T-cell (primary cell): ENCODE results near the gene CNTNAP4. TPM values are rescaled to one million over a fixed set of nuclear protein-coding genes. Genes with fewer than 3 reads are reported as not detected.

Experiments used
- ATAC-seq, 4 experiments: fragments of 200-7000 bp in 3 of 4; fragments of 150-1000 bp in 1 of 4; cut with Tn5 transposase; replicated peaks in 1 of 4; 1 replicate in 3 of 4; 2 replicates in 1 of 4; pipeline ENCODE4 v1.10.0; 2021; ENCODE audit warnings: moderate library complexity in 3 of 4, mild to moderate bottlenecking in 2 of 4, moderate number of reproducible peaks in 1 of 4
- CTCF ChIA-PET, 2 donors: fragments of 300-600 bp; sonication (Branson Sonifier 250); formaldehyde crosslinking; loops; one replicate each; lab custom pipeline; 2022; ENCODE audit warnings: antibody characterized with exemption in 2 of 2; lab: Charles Lee
- POLR2A ChIA-PET, 2 donors: fragments of 300-600 bp; sonication (Branson Sonifier 250); formaldehyde crosslinking; loops; one replicate each; lab custom pipeline; 2022; ENCODE audit warnings: antibody characterized with exemption in 2 of 2; lab: Charles Lee
- DNase-seq, 35 experiments: peaks; one replicate each; pipeline versions ENCODE4 v3.0.0 to v3.0.0-alpha.2; 2013 to 2023
- H3K27ac ChIP-seq: one replicate; pipeline ENCODE4 v1.5.1; 2013; ENCODE audit warnings: low read length
- H3K27me3 ChIP-seq, 2 experiments: replicated peaks in 1 of 2; 1 replicate in 1 of 2; 2 replicates in 1 of 2; pipeline versions ENCODE4 v1.6.1 to v1.7.0; 2013; ENCODE audit warnings: low read length in 1 of 2, mixed read lengths in 1 of 2; ENCODE audit not compliant: control insufficient read depth in 2 of 2, insufficient read depth in 2 of 2; ENCODE audit errors: extremely low read depth in 1 of 2
- H3K36me3 ChIP-seq, 2 donors: 1 replicate in 1 of 2; 2 replicates in 1 of 2; pipeline versions ENCODE4 v1.6.1 to v1.7.0; 2013; ENCODE audit warnings: low read length in 1 of 2; ENCODE audit not compliant: control insufficient read depth in 2 of 2, insufficient read depth in 1 of 2; ENCODE audit errors: extremely low read depth in 1 of 2
- H3K4me1 ChIP-seq, 2 experiments: 1 replicate in 1 of 2; 2 replicates in 1 of 2; pipeline versions ENCODE4 v1.6.1 to v1.7.0; 2013; ENCODE audit warnings: low read length in 2 of 2, mixed read lengths in 1 of 2; ENCODE audit not compliant: insufficient read depth in 2 of 2, control insufficient read depth in 1 of 2; ENCODE audit errors: extremely low read depth in 1 of 2
- H3K4me3 ChIP-seq, 2 donors: 1 replicate in 1 of 2; 2 replicates in 1 of 2; pipeline versions ENCODE4 v1.5.1 to v1.7.0; 2013; ENCODE audit warnings: mild to moderate bottlenecking in 2 of 2, low read length in 1 of 2, moderate library complexity in 1 of 2; ENCODE audit not compliant: control insufficient read depth in 1 of 2; ENCODE audit errors: extremely low read depth in 1 of 2
- H3K9me3 ChIP-seq: 2 replicates; pipeline ENCODE4 v1.7.0; 2013
- H3K27ac Mint-ChIP-seq, 2 donors: one replicate each; pipeline ENCODE4 v1.8.0; 2020 to 2021; ENCODE audit warnings: mild to moderate bottlenecking in 2 of 2, mixed read lengths in 2 of 2
- H3K27me3 Mint-ChIP-seq, 2 donors: one replicate each; pipeline ENCODE4 v1.8.0; 2021 to 2022; ENCODE audit warnings: mixed read lengths in 2 of 2
- H3K36me3 Mint-ChIP-seq: one replicate; pipeline ENCODE4 v1.8.0; 2021; ENCODE audit warnings: mixed read lengths
- H3K4me1 Mint-ChIP-seq, 3 donors: one replicate each; pipeline ENCODE4 v1.8.0; 2020 to 2022; ENCODE audit warnings: mixed read lengths in 3 of 3, mild to moderate bottlenecking in 1 of 3
- H3K4me3 Mint-ChIP-seq, 3 donors: one replicate each; pipeline ENCODE4 v1.8.0; 2020 to 2022; ENCODE audit warnings: mild to moderate bottlenecking in 3 of 3, mixed read lengths in 3 of 3, moderate library complexity in 3 of 3
- H3K9me3 Mint-ChIP-seq, 3 donors: one replicate each; pipeline ENCODE4 v1.8.0; 2020 to 2022; ENCODE audit warnings: mixed read lengths in 3 of 3
- WGBS: methylation state at CpG from one replicate; pipeline ENCODE4 v1.1.5; 2013; ENCODE audit warnings: missing lambda C conversion rate; ENCODE audit not compliant: insufficient coverage; 5-methylcytosine and 5-hydroxymethylcytosine counted together
- total RNA-seq, 35 experiments: library from RNA in 6 of 35; stranded (reverse) in 6 of 35; fragments of 120-200 nt in 1 of 35; gene quantifications; one replicate each; pipeline versions ENCODE4 v1.2.1 to v1.2.4 and lab custom pipeline; 2013 to 2026

CNTNAP4 gene
- total RNA-seq, 5 donors from 2014 or later (not counting 1 experiment from before 2014, with no cell fraction given), result not detected

- POLR2A ChIA-PET, result no interaction called here
Observed at GRCh38 chr16:76241755-76242154, 35.4 kb upstream of the CNTNAP4 start.

GRCh38 chr16:76243620-76244019 lies 33.6 kb upstream of the CNTNAP4 start:
- Mint-ChIP-seq H3K4me1 (no peaks in the 10 kb centered on the region), H3K9me3 (peaks cover 6 to 17% (median 6%) of the 10 kb centered on the region in 3 donors), H3K36me3 (no peaks in the 10 kb centered on the region), H3K27ac (no peak overlapping the region), H3K27me3 (no peaks in the 10 kb centered on the region), H3K4me3 (no peak overlapping the region)
- ATAC-seq (no peak), DNase-seq (no peak)
- Histone ChIP-seq H3K4me1 (no peaks in the 10 kb centered on the region), H3K27ac (no peak overlapping the region), H3K4me3 (no peak overlapping the region), H3K9me3 (no peaks in the 10 kb centered on the region), H3K27me3 (no peaks in the 10 kb centered on the region), H3K36me3 (no peaks in the 10 kb centered on the region)
- CTCF ChIA-PET, result no interaction called here
- WGBS, result no CpG with 5 or more reads among the region's 1 CpG
- POLR2A ChIA-PET, result no interaction called here

More at GRCh38 chr16:76241755-76242154, 35.4 kb upstream of the CNTNAP4 start:
- peaks cover 0 to 11% (median 0%) of the 10 kb centered on the region in 3 donors for H3K9me3 Mint-ChIP-seq
- Histone ChIP-seq H3K36me3 (no peaks in the 10 kb centered on the region), H3K9me3 (no peaks in the 10 kb centered on the region), H3K27me3 (no peaks in the 10 kb centered on the region), H3K27ac (no peak overlapping the region), H3K4me3 (no peak overlapping the region), H3K4me1 (no peaks in the 10 kb centered on the region)
- H3K27ac Mint-ChIP-seq, result no peak overlapping the region
- DNase-seq (no peak), ATAC-seq (no peak)
- no peak overlapping the region for H3K4me3 Mint-ChIP-seq
- H3K4me1 Mint-ChIP-seq, result no peaks in the 10 kb centered on the region
- H3K27me3 Mint-ChIP-seq, result no peaks in the 10 kb centered on the region
- CTCF ChIA-PET, result no interaction called here
- H3K36me3 Mint-ChIP-seq, result no peaks in the 10 kb centered on the region
- WGBS, result 80% methylated on average over 1 of the region's 2 CpGs

- no peaks in the 10 kb centered on the region for H3K4me1 ChIP-seq
- Mint-ChIP-seq H3K27ac (no peak overlapping the region), H3K9me3 (peaks cover 10 to 12% (median 11%) of the 10 kb centered on the region in 3 donors), H3K27me3 (no peaks in the 10 kb centered on the region), H3K4me3 (no peak overlapping the region), H3K4me1 (no peaks in the 10 kb centered on the region), H3K36me3 (no peaks in the 10 kb centered on the region)
- no peaks in the 10 kb centered on the region for H3K27me3 ChIP-seq
- ChIA-PET POLR2A (no interaction called here), CTCF (no interaction called here)
- H3K9me3 ChIP-seq, result no peaks in the 10 kb centered on the region
- no CpG with 5 or more reads among the region's 3 CpGs for WGBS
- no peaks in the 10 kb centered on the region for H3K36me3 ChIP-seq
- ATAC-seq (no peak), DNase-seq (no peak)
- H3K4me3 ChIP-seq, result no peak overlapping the region
- H3K27ac ChIP-seq, result no peak overlapping the region
Observed at GRCh38 chr16:76246587-76246986, 30.6 kb upstream of the CNTNAP4 start.

GRCh38 chr16:76265434-76266045 lies 11.7 kb upstream of the CNTNAP4 start:
- ATAC-seq, result no peak
- no peak overlapping the region for H3K27ac ChIP-seq
- H3K4me3 ChIP-seq, result no peak overlapping the region
- Mint-ChIP-seq H3K27me3 (peaks cover 0 to 4% of the 10 kb centered on the region in 2 donors), H3K4me1 (no peaks in the 10 kb centered on the region), H3K9me3 (peaks cover 14 to 34% (median 26%) of the 10 kb centered on the region in 3 donors), H3K4me3 (no peak overlapping the region), H3K27ac (no peak overlapping the region), H3K36me3 (no peaks in the 10 kb centered on the region)
- no peaks in the 10 kb centered on the region for H3K36me3 ChIP-seq
- 25% methylated on average over 2 of the region's 2 CpGs for WGBS
- H3K27me3 ChIP-seq, result no peaks in the 10 kb centered on the region
- no peaks in the 10 kb centered on the region for H3K4me1 ChIP-seq
- no peak for DNase-seq
- CTCF ChIA-PET, result no interaction called here
- POLR2A ChIA-PET, result no interaction called here
- H3K9me3 ChIP-seq, result no peaks in the 10 kb centered on the region

- POLR2A ChIA-PET, result no interaction called here
Observed at GRCh38 chr16:76268824-76269223, 8.4 kb upstream of the CNTNAP4 start.

GRCh38 chr16:76277460-76278030 lies 344 bp downstream of the CNTNAP4 start:
- ChIA-PET POLR2A (no interaction called here), CTCF (no interaction called here)
- no peaks in the 10 kb centered on the region for H3K4me1 Mint-ChIP-seq
- no peaks in the 10 kb centered on the region for H3K36me3 Mint-ChIP-seq
- Histone ChIP-seq H3K4me1 (no peaks in the 10 kb centered on the region), H3K4me3 (no peak overlapping the region), H3K27me3 (no peaks in the 10 kb centered on the region), H3K36me3 (no peaks in the 10 kb centered on the region), H3K27ac (no peak overlapping the region), H3K9me3 (no peaks in the 10 kb centered on the region)
- H3K27ac Mint-ChIP-seq, result no peak overlapping the region
- DNase-seq (no peak), ATAC-seq (no peak)
- peaks cover 3 to 7% (median 3%) of the 10 kb centered on the region in 3 donors for H3K9me3 Mint-ChIP-seq
- peaks cover 1 to 7% of the 10 kb centered on the region in 2 donors for H3K27me3 Mint-ChIP-seq
- 56% methylated on average over 8 of the region's 9 CpGs for WGBS
- H3K4me3 Mint-ChIP-seq, result no peak overlapping the region

More at GRCh38 chr16:76268824-76269223, 8.4 kb upstream of the CNTNAP4 start:
- WGBS, result 17% methylated on average over 1 of the region's 1 CpG
- no peaks in the 10 kb centered on the region for H3K27me3 ChIP-seq
- no peak overlapping the region for H3K27ac Mint-ChIP-seq
- H3K4me3 ChIP-seq, result no peak overlapping the region
- peaks cover 9 to 41% (median 32%) of the 10 kb centered on the region in 3 donors for H3K9me3 Mint-ChIP-seq
- DNase-seq (no peak), ATAC-seq (no peak)
- no peaks in the 10 kb centered on the region for H3K4me1 ChIP-seq
- H3K4me3 Mint-ChIP-seq, result no peak overlapping the region
- no peaks in the 10 kb centered on the region for H3K36me3 Mint-ChIP-seq
- no peaks in the 10 kb centered on the region for H3K27me3 Mint-ChIP-seq
- no peaks in the 10 kb centered on the region for H3K4me1 Mint-ChIP-seq
- no peak overlapping the region for H3K27ac ChIP-seq
- CTCF ChIA-PET, result no interaction called here
- H3K36me3 ChIP-seq, result no peaks in the 10 kb centered on the region
- H3K9me3 ChIP-seq, result no peaks in the 10 kb centered on the region
